NCI-H128 (cell line): Measurements from ENCODE around the gene NELL2.
"Not testable (repeated sequence)": the region's sequence is repeated elsewhere in the genome, so short reads cannot be mapped to it uniquely, and the experiment has no call there.

Experiments
- DNase-seq: peaks from one replicate; lab custom pipeline; 2025; ENCODE audit not compliant: unreplicated experiment; lab: John Stamatoyannopoulos, UW

NELL2 gene

GRCh38 chr12:44875954-44876543 lies at the start of gene NELL2:
NELL2 (minus strand) TSS chr12:44876315; CDS start chr12:44875869, 446 bp downstream.
- DNase-seq, result no peak

- DNase-seq, result no peak
These were observed 45.6 kb upstream of the NELL2 start for GRCh38 chr12:44921736-44922135.

GRCh38 chr12:44917141-44917540 lies 41.0 kb upstream of the NELL2 start:
- DNase-seq, result no peak

- DNase-seq, result no peak
These were observed 39.8 kb upstream of the NELL2 start for GRCh38 chr12:44915958-44916357.

GRCh38 chr12:44904321-44904720 lies 28.2 kb upstream of the NELL2 start:
- DNase-seq, result no peak

GRCh38 chr12:44898108-44898507 lies 22.0 kb upstream of the NELL2 start:
- not testable (repeated sequence) for DNase-seq

GRCh38 chr12:44889926-44890325 lies 13.8 kb upstream of the NELL2 start:
- DNase-seq, result no peak

GRCh38 chr12:44889162-44889561 lies 13.0 kb upstream of the NELL2 start:
- DNase-seq, result no peak

GRCh38 chr12:44885902-44886301 lies 9.8 kb upstream of the NELL2 start:
- no peak for DNase-seq

- DNase-seq, result no peak
These were observed 5.1 kb upstream of the NELL2 start for GRCh38 chr12:44881197-44881596.

GRCh38 chr12:44876544-44877410 lies 662 bp upstream of the NELL2 start:
- DNase-seq, result no peak

- no peak for DNase-seq
These were observed 630 bp downstream of the NELL2 start for GRCh38 chr12:44875417-44875953.

- DNase-seq, result no peak
These were observed 1.1 kb downstream of the NELL2 start for GRCh38 chr12:44874981-44875416.

GRCh38 chr12:44873898-44874297 lies 2.2 kb downstream of the NELL2 start:
- DNase-seq, result no peak

GRCh38 chr12:44869503-44869902 lies 6.6 kb downstream of the NELL2 start:
- DNase-seq, result no peak

- no peak for DNase-seq
These were observed 12.2 kb downstream of the NELL2 start for GRCh38 chr12:44863867-44864266.

GRCh38 chr12:44859998-44860689 lies 16.0 kb downstream of the NELL2 start:
- DNase-seq, result no peak

- no peak for DNase-seq
These were observed 17.8 kb downstream of the NELL2 start for GRCh38 chr12:44858226-44858855.

- DNase-seq, result no peak
These were observed 23.6 kb downstream of the NELL2 start for GRCh38 chr12:44852483-44852882.

- DNase-seq, result no peak
These were observed 24.5 kb downstream of the NELL2 start for GRCh38 chr12:44851586-44851985.

- DNase-seq, result no peak
These were observed 27.4 kb downstream of the NELL2 start for GRCh38 chr12:44848703-44849085.
